Activated CD8-positive, alpha-beta memory T cell treated with anti-CD3 and anti-CD28 coated beads, Interleukin-2, amount 10 ng/mL, durations not matched to agents 7 days and 5 days (primary cell): ENCODE results near the gene LAMB1. TPM values are rescaled to one million over a fixed set of nuclear protein-coding genes. Genes with fewer than 3 reads are reported as not detected.
"Not testable (repeated sequence)": the region's sequence is repeated elsewhere in the genome, so short reads cannot be mapped to it uniquely, and the experiment has no call there.

Experiments used
- ATAC-seq: fragments of 150-1000 bp; cut with Tn5 transposase; one replicate; pipeline ENCODE4 v1.10.0; 2021; ENCODE audit warnings: moderate library complexity
- CTCF ChIA-PET: fragments of 350-600 bp; sonication (Branson Sonifier 250); formaldehyde crosslinking; loops from one replicate; lab custom pipeline; 2021; ENCODE audit warnings: antibody characterized with exemption; lab: Charles Lee
- DNase-seq: peaks from one replicate; pipeline ENCODE4 v3.0.0-alpha.2; 2020
- H3K27ac Mint-ChIP-seq: one replicate; pipeline ENCODE4 v1.8.0; 2021; ENCODE audit warnings: mild to moderate bottlenecking, mixed read lengths
- H3K27me3 Mint-ChIP-seq: one replicate; pipeline ENCODE4 v1.8.0; 2021; ENCODE audit warnings: mixed read lengths
- H3K36me3 Mint-ChIP-seq: one replicate; pipeline ENCODE4 v1.8.0; 2021; ENCODE audit warnings: mild to moderate bottlenecking, mixed read lengths
- H3K4me1 Mint-ChIP-seq: one replicate; pipeline ENCODE4 v1.8.0; 2021; ENCODE audit warnings: mixed read lengths
- H3K4me3 Mint-ChIP-seq: one replicate; pipeline ENCODE4 v1.8.0; 2021; ENCODE audit warnings: mild to moderate bottlenecking, moderate library complexity, mixed read lengths
- H3K9me3 Mint-ChIP-seq: one replicate; pipeline ENCODE4 v1.8.0; 2022; ENCODE audit warnings: low read depth, mixed read lengths
- total RNA-seq, 2 experiments: library from RNA; stranded (reverse); gene quantifications; one replicate each; pipeline ENCODE4 v1.2.3, GENCODE V29; 2021

The LAMB1 gene
- total RNA-seq, 2 experiments from 2014 or later: not detected

- H3K27ac Mint-ChIP-seq: no peak overlapping the region
- peaks cover 71% of the 10 kb centered on the region for H3K36me3 Mint-ChIP-seq
- CTCF ChIA-PET: interaction anchor here (1.3 kb wide), 1 partner anchor 11 kb away, joined by 3 read pairs; no protein-coding TSS in a partner anchor
- DNase-seq (no peak), ATAC-seq (no peak)
- no peak overlapping the region for H3K4me3 Mint-ChIP-seq
- no peaks in the 10 kb centered on the region for H3K9me3 Mint-ChIP-seq
- no peaks in the 10 kb centered on the region for H3K27me3 Mint-ChIP-seq
- peaks cover 14% of the 10 kb centered on the region for H3K4me1 Mint-ChIP-seq
Measured at GRCh38 chr7:107918948-107919347, 84.0 kb downstream of the LAMB1 start.

- H3K36me3 Mint-ChIP-seq: peaks cover 73% of the 10 kb centered on the region
- CTCF ChIA-PET: interaction anchor here (1.3 kb wide), 1 partner anchor 12 kb away, joined by 3 read pairs; no protein-coding TSS in a partner anchor
- peaks cover 12% of the 10 kb centered on the region for H3K4me1 Mint-ChIP-seq
- H3K4me3 Mint-ChIP-seq: no peak overlapping the region
- H3K27me3 Mint-ChIP-seq: no peaks in the 10 kb centered on the region
- no peak for DNase-seq
- H3K9me3 Mint-ChIP-seq: no peaks in the 10 kb centered on the region
- no peak for ATAC-seq
- no peak overlapping the region for H3K27ac Mint-ChIP-seq
Measured at GRCh38 chr7:107917763-107918651, 85.0 kb downstream of the LAMB1 start.

GRCh38 chr7:107915541-107915940 lies 87.4 kb downstream of the LAMB1 start:
- H3K4me3 Mint-ChIP-seq: no peak overlapping the region
- H3K9me3 Mint-ChIP-seq: peaks cover 4% of the 10 kb centered on the region
- ATAC-seq (no peak), DNase-seq (no peak)
- H3K4me1 Mint-ChIP-seq: peaks cover 4% of the 10 kb centered on the region
- no peaks in the 10 kb centered on the region for H3K27me3 Mint-ChIP-seq
- H3K27ac Mint-ChIP-seq: no peak overlapping the region
- peaks cover 75% of the 10 kb centered on the region for H3K36me3 Mint-ChIP-seq
- CTCF ChIA-PET: no interaction called here

GRCh38 chr7:107914831-107915230 lies 88.1 kb downstream of the LAMB1 start:
- peaks cover 74% of the 10 kb centered on the region for H3K36me3 Mint-ChIP-seq
- H3K9me3 Mint-ChIP-seq: peaks cover 4% of the 10 kb centered on the region
- CTCF ChIA-PET: no interaction called here
- H3K4me3 Mint-ChIP-seq: no peak overlapping the region
- no peaks in the 10 kb centered on the region for H3K27me3 Mint-ChIP-seq
- peaks cover 1% of the 10 kb centered on the region for H3K4me1 Mint-ChIP-seq
- no peak for DNase-seq
- H3K27ac Mint-ChIP-seq: no peak overlapping the region
- ATAC-seq: no peak

GRCh38 chr7:107913851-107914250 lies 89.1 kb downstream of the LAMB1 start:
- ATAC-seq (no peak), DNase-seq (no peak)
- Mint-ChIP-seq H3K36me3 (peaks cover 75% of the 10 kb centered on the region), H3K27me3 (no peaks in the 10 kb centered on the region), H3K4me1 (peaks cover 4% of the 10 kb centered on the region), H3K27ac (no peak overlapping the region), H3K4me3 (no peak overlapping the region), H3K9me3 (peaks cover 4% of the 10 kb centered on the region)
- CTCF ChIA-PET: no interaction called here

- Mint-ChIP-seq H3K9me3 (peaks cover 4% of the 10 kb centered on the region), H3K4me3 (no peak overlapping the region), H3K27me3 (no peaks in the 10 kb centered on the region), H3K4me1 (peaks cover 4% of the 10 kb centered on the region), H3K27ac (no peak overlapping the region), H3K36me3 (peaks cover 70% of the 10 kb centered on the region)
- CTCF ChIA-PET: no interaction called here
- DNase-seq (no peak), ATAC-seq (no peak)
Measured at GRCh38 chr7:107911981-107912380, 91.0 kb downstream of the LAMB1 start.

GRCh38 chr7:107909445-107909844 lies 93.5 kb downstream of the LAMB1 start:
- Mint-ChIP-seq H3K4me1 (peaks cover 4% of the 10 kb centered on the region), H3K36me3 (peaks cover 73% of the 10 kb centered on the region), H3K9me3 (peaks cover 4% of the 10 kb centered on the region), H3K4me3 (no peak overlapping the region), H3K27me3 (no peaks in the 10 kb centered on the region), H3K27ac (no peak overlapping the region)
- DNase-seq: no peak
- no peak for ATAC-seq
- CTCF ChIA-PET: no interaction called here

- Mint-ChIP-seq H3K4me3 (no peak overlapping the region), H3K4me1 (peaks cover 3% of the 10 kb centered on the region), H3K9me3 (peaks cover 4% of the 10 kb centered on the region), H3K27me3 (no peaks in the 10 kb centered on the region), H3K36me3 (peaks cover 68% of the 10 kb centered on the region), H3K27ac (no peak overlapping the region)
- CTCF ChIA-PET: no interaction called here
- no peak for DNase-seq
- ATAC-seq: no peak
Measured at GRCh38 chr7:107907790-107908189, 95.2 kb downstream of the LAMB1 start.

GRCh38 chr7:107902381-107902780 lies 100.6 kb downstream of the LAMB1 start:
- Mint-ChIP-seq H3K27ac (no peak overlapping the region), H3K4me1 (peaks cover 7% of the 10 kb centered on the region), H3K36me3 (peaks cover 37% of the 10 kb centered on the region), H3K9me3 (no peaks in the 10 kb centered on the region), H3K4me3 (no peak overlapping the region), H3K27me3 (no peaks in the 10 kb centered on the region)
- CTCF ChIA-PET: no interaction called here
- DNase-seq: no peak
- no peak for ATAC-seq

GRCh38 chr7:107900496-107901015 lies 102.4 kb downstream of the LAMB1 start:
- no peaks in the 10 kb centered on the region for H3K27me3 Mint-ChIP-seq
- H3K4me1 Mint-ChIP-seq: peaks cover 19% of the 10 kb centered on the region
- H3K27ac Mint-ChIP-seq: no peak overlapping the region
- H3K36me3 Mint-ChIP-seq: peaks cover 34% of the 10 kb centered on the region
- H3K9me3 Mint-ChIP-seq: no peaks in the 10 kb centered on the region
- CTCF ChIA-PET: no interaction called here
- DNase-seq (no peak), ATAC-seq (no peak)
- no peak overlapping the region for H3K4me3 Mint-ChIP-seq

GRCh38 chr7:107898997-107899594 lies 103.9 kb downstream of the LAMB1 start:
- H3K9me3 Mint-ChIP-seq: no peaks in the 10 kb centered on the region
- H3K36me3 Mint-ChIP-seq: peaks cover 41% of the 10 kb centered on the region
- no peak overlapping the region for H3K27ac Mint-ChIP-seq
- CTCF ChIA-PET: no interaction called here
- no peak overlapping the region for H3K4me3 Mint-ChIP-seq
- H3K27me3 Mint-ChIP-seq: no peaks in the 10 kb centered on the region
- no peak for DNase-seq
- H3K4me1 Mint-ChIP-seq: peaks cover 30% of the 10 kb centered on the region
- ATAC-seq: no peak

- Mint-ChIP-seq H3K4me1 (peaks cover 49% of the 10 kb centered on the region), H3K36me3 (peaks cover 33% of the 10 kb centered on the region), H3K4me3 (peak overlapping the region; percentile 95), H3K27ac (peak overlapping the region; percentile 97)
- H3K9me3 Mint-ChIP-seq, DNase-seq, H3K27me3 Mint-ChIP-seq, ATAC-seq: not testable (repeated sequence)
- CTCF ChIA-PET: interaction anchor here (1.2 to 2.3 kb wide), 2 partner anchors 18 to 149 kb away, joined by 5 to 6 read pairs; partner anchors contain the start of gene CBLL1
Measured at GRCh38 chr7:107892367-107892741, 110.6 kb downstream of the LAMB1 start.

GRCh38 chr7:107891636-107892366 lies 111.2 kb downstream of the LAMB1 start:
- Mint-ChIP-seq H3K27ac (peak overlapping the region; percentile 97), H3K27me3 (no peaks in the 10 kb centered on the region), H3K36me3 (peaks cover 29% of the 10 kb centered on the region), H3K4me3 (peak overlapping the region; percentile 95), H3K4me1 (peaks cover 46% of the 10 kb centered on the region), H3K9me3 (no peaks in the 10 kb centered on the region)
- CTCF ChIA-PET: interaction anchor here (1.2 to 4.3 kb wide), 3 partner anchors 11 to 148 kb away, joined by 5 to 30 read pairs (median 6); partner anchors contain the start of gene CBLL1
- no peak for DNase-seq
- ATAC-seq: peak; percentile 1
